RPMI8226 (cell line): ENCODE data around the gene CADM1.

Source experiments
- DNase-seq: peaks from one replicate; pipeline ENCODE4 v3.0.0-alpha.2; 2015

CADM1 gene

DNA sequence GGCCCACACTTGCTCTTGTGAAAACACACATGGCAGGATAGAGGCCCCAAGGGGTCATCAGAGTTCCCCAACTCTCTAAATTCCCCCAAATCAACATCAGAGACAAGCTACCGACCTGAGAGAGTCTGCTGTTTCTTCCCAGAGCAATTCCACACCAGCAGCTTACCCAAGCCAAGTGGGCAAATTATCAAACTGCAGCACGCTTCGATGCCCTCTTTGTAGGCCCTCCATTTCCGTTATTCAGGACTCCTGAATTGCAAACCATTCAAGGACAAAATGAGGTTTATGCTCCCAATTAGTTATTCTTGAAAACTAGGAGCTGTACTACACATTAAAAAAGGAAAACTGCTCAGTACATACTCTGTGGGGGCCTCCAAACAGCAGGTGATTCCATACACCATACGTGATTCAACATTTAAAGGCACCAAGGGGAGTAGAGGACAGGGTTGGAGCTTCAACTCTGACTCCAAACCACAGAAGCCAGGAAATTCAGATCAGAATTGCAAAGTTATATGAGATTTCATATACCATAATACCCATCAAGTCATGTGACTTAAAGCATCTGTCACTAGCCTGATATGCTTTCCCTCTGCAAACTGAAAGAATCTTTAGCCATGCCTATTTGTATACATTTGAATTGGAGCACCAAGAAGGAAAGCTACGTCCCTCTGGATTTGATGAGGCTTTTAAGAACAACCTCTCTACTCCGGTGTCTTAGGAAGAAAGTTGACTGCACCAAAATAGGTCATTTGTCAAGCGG lies 234.8 kb downstream of the CADM1 start:
- no peak for DNase-seq

DNA sequence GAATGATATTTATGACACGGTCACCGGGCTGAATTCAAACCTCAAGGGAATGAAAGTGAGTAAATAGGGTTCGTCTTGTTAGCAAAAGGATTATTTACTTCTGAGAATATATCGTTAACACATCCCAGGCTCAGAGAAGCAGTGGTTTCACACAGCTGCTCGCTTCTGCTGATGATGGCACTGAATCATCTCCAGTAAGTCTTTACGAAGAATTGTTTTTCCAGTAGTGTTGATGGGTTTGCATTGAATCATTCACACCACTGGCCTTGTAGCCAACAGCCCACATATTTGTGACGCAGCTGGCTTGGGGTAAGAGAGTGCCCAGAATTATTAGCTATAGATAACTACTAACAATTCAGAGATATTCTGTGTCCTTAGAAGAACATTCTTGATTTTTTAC lies 236.3 kb downstream of the CADM1 start:
- peak; percentile 20 for DNase-seq

DNA sequence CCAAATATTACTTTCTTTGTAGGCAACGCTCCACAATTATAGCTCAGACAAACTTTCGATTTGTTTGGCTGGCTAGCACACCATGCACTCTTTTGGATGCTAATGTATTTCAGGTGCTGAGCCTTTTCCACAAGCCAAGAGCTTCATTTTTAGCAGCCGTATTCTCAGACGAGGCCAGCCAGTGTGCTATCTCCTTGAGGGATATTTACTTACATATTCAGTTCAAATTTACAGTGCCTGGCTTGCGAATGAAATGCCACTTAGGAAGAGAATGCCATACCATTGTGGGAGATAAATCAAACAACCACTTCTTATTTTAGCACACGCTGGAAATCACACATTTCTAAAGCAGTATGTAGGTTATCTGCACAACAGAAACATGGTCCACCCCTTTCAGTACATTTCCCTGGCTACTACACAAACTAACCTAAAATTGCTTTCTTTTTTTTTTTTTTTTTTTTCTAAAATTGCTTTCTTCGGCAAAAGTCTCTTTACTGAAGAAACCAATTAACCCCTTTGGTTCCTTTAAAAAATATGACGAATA lies 236.9 kb downstream of the CADM1 start:
- peak; percentile 19 for DNase-seq

DNA sequence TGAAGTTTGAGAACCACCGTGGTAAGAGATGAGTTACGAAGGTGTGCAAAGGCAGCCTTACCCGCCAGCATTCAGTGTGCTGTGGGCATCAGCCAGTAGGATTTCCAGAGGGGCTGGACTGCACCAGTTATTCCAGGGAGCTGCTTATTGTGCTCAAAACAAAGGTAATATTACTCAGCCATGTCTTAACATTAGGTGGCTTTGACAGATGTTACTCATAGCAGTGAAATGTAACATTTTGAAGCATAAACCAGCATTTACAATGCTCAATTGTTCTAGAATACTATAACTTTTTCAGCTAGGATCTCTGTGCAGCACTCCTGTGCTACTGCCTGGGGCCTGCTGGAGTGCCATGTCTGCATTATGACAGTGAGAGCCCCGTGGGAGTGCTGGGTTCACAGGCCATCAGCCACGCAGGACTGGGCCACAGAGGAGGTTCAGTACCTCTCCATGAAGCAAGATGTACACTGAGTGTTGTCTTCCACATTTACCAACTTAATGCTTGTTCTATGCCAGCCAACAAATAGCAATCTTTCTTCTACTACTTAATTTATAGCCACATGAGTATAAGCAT lies 238.1 kb downstream of the CADM1 start:
- DNase-seq, result no peak

DNA sequence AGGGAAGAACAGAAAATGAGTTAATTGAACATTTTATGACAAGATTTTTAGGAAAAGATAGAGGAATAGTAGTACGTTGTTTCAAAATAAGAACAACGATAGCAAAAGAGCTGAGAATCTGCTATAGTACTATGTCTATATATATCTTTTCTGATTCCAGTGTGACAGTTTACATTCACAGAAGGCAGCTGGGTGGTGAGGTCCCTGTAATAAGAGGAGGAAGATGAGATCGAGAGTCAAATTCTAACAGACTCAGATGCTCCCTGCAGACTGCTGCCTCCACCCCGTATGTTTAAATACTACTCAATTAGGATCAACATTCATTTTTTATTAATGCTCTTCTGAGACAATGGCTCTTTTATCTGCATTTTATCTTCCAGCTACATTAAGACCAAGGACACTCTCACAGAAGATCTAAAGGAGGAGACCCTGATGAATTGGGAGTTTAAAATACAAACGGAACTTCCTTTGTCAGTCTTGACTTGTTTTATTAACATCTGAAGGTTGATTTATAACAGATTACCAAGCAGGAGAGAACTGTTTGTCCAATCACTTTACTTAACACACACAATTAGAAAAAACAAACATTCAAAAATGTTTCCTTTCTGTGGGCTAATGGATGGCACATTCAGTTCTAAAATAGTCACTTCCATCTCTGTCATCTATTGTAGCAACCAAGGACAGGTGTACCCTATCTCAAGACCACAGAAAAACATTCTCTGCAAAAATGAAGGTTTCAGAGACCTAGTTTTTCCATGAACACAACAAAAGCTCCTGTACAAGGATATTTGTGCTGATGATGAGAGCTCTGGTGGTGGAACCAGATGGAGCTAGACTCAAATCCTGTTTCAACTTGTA lies 240.2 kb downstream of the CADM1 start:
- peak; percentile 38 for DNase-seq

DNA sequence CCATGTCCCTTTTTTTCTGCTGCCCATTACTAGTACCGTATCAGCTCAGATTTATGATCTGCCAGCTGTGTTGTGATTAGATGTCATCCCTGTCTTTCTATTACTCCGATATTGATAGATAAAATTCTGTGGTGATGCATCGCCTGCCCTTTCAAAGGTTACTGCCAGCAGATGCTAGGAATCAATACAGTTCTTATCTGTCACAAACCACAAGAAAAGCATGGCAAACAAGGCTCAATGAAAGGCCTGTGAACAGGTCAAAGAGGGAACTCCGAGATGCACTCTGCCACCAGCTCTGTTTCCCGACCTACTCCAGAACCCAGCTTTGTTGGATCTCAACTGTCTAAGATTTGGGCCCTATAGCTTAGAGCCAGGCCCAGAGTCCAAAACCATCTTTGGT lies 246.0 kb downstream of the CADM1 start:
- no peak for DNase-seq

DNA sequence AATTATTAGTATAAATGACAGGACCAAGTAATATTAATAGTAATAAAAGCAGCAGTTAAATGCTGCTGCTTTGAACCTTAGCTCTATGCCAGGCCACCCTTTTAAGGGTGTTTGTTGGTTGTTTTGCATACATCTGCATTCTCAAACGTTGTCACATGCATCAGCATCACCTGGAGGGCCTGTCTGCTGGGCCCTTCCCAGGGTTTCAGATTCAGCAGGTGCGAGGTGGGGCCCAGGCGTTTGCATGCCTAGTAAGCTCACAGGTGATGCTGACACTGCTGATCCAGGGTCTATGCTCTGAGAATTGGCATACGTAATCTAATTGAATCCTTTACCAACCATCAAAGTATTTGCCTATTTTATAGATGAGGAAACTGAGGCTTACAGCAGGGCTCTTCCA lies 246.5 kb downstream of the CADM1 start:
- DNase-seq, result peak; percentile 85

DNA sequence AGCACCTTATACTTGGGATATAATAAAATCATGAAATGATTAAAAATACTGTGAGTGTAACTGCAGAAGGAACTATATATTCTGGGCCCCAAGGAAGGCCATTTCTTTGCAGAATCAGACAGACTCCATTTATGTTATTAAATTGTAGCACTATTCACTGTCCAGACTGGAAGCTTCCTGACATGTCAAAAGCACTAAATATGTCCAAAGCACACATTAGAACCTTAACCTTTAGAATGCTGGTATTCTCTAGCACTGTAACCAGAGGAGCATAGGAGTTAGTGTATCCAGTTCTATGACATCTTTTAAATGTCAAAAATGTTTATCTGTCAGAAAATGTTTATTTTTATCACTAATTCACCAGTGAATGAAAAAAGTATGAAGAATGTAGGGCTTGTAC lies 246.9 kb downstream of the CADM1 start:
- DNase-seq, result no peak

DNA sequence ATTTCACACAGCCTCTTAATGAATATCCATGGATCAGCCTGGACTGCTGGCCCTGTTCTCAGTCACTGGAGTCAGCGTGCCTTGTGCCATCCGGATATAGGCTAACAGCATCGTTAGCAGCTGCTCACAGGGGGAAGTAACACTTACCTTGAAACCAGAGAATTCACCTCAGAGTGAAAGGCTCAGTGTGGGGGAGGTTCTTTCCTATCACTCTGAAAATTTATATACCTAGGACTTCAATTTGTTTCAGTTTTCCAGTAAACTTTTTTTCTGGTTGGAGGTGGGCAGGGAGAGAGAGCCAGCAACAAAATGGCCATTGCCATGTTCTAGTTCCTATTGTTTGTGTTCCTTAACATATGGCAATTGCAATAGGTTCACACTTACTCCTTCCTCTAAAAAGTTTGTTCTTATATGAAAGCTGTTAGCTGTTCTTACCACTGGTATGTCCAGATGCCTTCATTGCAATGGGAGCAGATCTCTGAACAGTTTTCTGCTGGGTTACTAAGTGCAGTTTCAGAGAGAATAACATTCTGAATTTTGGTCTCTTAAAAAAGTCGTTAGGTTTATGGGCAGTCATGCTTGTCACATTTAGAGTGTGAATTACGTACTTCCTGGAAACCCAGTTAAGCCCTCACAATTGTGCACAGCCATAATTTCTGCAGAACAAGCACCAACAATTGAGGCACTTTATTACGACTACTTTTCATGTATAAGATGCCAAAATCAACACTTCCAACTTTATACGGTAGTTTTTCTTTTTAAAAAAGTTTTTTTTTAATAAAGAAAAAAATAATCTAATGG lies 247.6 kb downstream of the CADM1 start:
- DNase-seq, result peak; percentile 62

DNA sequence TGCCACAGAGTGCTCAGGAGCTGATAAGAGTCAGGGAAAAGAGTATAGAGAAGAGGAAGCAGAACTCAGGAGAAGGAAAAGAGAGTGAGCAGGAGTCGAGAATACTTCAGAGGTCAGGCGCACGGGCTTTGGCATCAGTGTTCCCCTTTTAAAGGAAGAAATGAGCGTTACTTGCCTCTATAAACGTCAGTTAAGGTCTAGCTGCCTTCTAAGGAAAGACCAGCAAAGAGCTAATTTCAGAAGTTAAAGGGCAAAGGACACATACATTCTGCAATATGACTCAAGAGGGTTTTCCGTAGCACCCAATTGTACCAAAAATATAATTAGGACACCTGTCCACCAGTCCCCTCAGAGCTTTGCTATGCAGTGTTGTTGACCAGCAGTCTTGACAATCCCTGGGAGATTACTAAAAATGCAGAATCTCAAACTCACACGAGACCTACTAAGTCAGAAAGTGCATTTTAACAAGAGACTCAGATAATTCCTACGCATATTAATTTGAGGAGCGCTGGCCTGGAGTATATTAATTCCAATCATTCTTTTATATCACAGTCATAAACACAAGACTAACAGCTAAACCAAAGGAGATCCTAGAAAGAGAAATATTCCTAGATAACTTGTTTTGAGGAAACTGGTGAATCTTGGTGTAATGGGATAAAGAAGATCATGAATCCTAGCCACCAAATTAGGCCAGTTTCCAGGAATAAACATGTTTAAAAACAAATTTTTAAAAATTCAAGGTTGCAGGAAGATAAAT lies 249.0 kb downstream of the CADM1 start:
- no peak for DNase-seq

DNA sequence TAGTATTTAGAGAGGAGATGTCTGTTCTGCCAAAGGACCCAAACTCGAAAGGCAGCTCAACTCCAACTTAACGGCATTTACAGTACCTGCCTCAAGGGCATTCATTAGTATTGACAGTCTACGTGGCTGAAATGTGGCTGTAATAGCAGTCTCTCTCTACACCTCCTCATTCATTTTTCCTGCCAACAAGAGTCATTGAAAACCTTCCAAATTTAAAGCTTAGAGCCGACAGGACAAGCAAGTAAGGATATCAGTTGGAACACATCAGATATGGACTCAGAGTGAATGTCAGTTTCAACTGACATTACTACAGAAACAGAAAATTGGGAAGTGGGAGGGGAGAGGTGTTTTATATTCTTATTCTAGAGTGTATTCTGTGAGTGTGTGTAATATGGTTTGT lies 253.1 kb downstream of the CADM1 start:
- no peak for DNase-seq

DNA sequence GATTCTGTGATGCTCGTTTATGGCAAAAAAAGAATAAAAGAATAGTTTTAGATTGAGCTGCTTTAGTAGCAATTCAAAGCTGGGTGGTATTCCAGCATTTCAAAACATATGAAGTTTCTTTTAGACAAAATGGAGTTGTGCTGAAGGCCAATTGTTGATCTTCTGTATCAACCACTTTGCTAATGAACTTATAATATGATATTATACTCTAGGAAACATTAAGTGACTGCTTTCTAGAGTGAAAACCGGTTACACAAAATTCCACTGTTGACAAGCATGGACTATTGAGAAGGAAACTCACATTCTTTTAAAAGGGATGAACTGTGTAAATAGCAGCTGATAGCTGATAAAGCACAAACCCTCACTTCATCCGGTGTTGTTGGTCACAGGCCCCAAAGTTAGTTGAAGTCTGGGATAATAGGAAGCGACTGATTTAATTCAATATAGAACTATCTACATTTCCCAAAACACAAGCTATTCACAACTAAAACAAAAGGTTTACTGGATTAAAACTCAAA lies 255.1 kb downstream of the CADM1 start:
- no peak for DNase-seq

DNA sequence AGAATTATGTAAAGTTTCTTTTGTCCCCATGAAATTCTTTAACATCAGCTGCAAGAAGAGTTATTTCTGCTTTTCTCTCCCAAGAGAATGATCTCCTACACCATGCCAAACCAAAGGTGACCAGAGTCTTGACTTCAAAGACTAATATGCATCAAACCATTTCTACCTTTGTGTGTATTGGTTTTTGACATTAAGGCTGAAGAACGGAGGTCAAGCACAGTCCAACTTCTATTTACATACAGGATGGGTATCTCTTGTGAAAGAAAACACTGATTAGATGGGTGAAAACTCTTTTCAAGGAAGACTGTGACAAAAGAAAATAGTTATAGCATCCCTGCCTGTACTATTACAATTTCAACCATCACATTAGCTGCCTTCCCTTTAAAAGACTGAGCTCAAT lies 256.3 kb downstream of the CADM1 start:
- DNase-seq, result no peak

DNA sequence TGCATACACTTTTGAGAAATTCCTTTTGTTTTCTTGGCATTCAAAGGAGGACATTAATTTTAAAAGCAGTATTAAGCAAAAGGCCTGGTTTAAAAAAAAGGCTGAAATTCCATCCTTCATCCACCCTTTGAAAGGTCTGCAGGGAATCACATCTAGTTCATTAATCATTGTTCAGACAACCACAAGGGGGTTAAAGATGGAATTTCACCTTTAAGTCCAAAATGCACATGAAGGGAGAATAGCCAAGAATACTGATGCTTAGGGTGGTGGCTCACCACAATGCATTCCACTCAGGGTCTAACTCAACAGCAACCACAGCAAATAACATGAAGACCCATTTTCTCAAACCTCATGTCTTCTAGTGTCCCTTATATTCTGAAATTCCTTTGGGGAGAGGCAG lies 256.9 kb downstream of the CADM1 start:
- DNase-seq, result no peak

DNA sequence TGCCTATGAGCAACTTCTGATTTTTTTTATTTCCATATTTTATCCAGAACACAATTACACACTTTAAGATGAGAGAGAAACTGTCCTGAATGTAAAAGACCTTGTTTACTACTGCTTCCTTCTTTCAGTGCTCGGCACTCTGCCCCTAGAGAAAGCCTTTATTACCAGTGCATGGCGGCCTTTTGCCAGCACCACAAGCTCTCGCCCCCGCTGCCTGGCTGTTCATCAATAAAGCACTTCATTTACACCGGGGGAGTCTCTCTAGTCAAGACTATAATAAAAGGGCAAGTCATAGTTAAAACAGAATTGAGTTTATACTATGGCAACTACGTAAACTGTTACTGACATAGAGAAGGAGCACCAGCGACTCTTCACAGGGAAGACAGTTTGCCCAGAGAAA lies 259.5 kb downstream of the CADM1 start:
- DNase-seq, result no peak

DNA sequence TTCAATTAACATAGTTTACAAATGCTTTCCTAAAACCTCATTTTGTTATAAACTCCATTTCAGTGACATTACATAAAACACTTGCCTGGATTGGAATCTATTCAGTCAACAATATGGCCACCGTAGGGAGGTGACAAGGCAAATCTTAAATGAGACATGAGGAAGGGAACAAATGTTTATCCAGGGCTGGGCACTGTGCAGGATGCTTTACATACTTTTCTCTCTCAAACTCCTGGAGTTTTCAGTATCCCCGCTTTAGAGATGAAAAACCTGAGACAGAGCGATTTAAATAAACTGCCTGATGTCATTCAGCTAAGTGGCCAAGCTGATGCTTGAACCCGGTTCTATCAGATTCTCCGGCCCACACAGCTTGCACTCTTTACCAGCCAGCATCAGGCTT lies 259.9 kb downstream of the CADM1 start:
- no peak for DNase-seq

DNA sequence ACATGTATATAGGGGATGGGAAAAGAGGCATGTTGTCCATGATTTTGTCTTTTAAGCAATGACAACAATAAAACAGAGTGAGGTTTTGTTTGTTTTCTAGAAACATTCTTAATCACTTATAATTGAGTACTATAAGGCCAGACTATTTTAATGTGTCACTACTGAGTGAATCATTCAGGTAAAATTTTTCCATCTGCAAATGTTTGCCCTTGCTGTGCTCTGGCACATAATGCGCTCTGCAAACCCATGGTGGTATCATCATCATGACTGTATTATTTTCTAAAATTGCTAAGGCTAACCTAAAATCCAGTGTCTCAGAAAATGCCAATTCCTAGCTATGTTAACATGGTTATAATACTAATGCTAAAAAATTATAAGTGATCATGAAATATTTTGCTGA lies 261.2 kb downstream of the CADM1 start:
- DNase-seq, result no peak

DNA sequence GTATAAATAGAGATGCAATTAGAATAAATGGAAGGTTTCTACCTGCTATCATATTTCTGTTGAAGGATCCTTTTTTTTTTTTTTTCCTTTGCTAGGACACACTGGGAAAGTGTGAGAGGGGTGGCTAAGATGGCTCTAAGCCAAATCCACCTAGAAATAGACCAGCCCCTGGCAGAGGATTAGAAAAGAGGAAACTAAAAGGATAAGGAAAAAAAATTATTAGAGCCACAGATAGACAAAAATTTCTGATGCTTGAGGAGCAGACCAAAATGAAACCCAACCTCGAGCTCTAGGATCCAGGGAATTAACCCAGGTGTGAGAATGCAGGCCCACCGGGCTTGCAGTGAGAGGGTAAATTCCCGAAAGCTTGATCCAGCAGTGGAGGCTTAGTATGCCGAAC lies 262.3 kb downstream of the CADM1 start:
- DNase-seq, result no peak

DNA sequence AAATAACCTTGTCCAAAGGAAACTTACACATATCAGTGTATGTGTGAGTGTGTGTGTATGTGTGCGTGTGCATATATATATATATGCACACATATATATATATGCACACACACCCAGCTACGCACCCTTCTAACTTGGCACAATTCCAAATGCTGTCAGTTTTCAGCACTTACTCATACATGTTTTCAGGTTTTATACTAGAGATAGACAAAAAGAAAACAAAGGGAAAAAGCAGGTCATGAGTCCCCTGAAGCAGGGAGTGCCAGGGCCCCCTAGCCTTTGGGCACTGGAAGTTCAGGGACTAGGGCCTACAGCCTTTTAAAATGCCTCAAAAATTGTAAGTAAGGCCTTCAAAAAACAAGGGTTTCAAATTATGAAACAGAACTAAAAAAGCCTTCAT lies 265.4 kb downstream of the CADM1 start:
- DNase-seq, result no peak

DNA sequence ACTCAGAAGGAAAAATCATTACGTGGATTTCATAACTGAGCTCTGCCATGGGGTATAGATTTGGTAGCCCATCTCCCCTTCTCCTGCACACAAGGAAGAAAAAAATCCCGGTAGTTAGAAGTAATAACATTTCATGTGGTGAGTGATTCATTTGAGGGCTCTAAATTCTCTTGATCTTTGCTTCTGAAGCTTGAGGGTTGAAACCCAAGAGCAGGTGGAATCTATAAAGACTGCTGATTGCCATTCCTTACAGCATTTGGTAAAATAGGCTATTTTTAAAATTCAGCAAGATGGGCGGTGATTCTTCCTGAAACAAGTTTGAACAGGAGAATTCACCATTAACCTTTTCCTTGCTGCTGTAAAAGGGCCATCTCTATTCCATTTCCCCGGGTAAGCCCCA lies 266.1 kb downstream of the CADM1 start:
- DNase-seq, result no peak

DNA sequence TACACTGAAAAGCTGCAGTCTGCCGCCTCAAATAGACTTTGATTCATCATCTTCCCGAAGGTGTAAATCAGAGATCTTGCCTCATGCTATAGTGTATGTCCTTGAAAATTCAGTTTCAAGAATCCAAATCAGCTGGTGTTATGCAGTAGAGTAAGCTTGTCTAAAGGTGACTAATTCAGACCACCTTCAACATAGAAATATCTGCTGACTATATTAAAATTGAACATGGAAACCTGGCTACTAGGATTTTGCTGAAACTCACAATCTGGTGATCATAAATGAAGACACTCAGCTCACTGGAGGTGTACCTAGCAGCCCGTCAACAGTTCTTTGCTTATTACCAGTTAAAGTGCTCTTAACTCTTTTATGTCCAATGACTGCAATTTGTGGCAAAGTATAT lies 266.6 kb downstream of the CADM1 start:
- DNase-seq, result no peak

DNA sequence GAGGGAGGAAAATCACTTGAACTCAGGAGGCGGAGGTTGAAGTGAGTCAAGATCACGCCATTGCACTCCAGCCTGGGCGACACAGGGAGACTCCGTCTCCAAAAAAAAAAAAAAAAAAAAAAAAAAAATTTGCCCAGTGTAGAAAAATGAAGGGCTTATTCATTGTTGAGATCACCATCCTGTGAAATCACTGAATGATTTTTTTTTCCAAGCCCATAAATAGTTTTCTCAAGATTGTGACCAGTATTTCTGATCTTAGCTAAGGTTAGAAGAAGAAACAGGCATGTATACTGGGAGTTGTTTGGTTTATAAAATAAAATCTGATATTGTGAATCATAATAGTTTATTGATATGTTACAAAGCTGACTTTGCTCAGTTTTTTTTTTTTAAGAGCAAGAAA lies 269.4 kb downstream of the CADM1 start:
- no peak for DNase-seq
